ENCODE measurements around the gene DNM3. TPM values are rescaled to one million over a fixed set of nuclear protein-coding genes. Genes with fewer than 3 reads are reported as not detected.

The DNM3 gene
- polyA plus RNA-seq, 1 donor (not counting 4 experiments of a cell fraction or from before 2014, with no cell fraction given): 2.0 TPM

GRCh38 chr1:171981303-171981702, 140.0 kb downstream of the DNM3 start:
- no peak for FAIRE-seq
- no peaks in the 10 kb centered on the region for H3K9me3 ChIP-seq (ENCODE audit: control insufficient read depth, low read depth, low read length)

GRCh38 chr1:171983584-171983983, 142.3 kb downstream of the DNM3 start:
- Histone ChIP-seq H3K9ac (ENCODE audit: control insufficient read depth, extremely low read depth, insufficient read depth, low read length) (no peak overlapping the region), H3K79me2 (ENCODE audit: control insufficient read depth, insufficient read depth, low read length) (no peaks in the 10 kb centered on the region), H3K9me1 (ENCODE audit: control insufficient read depth, extremely low read depth, insufficient read depth, low read length) (no peaks in the 10 kb centered on the region), H2AFZ (ENCODE audit: control insufficient read depth, low read length) (no peak overlapping the region), H3K36me3 (ENCODE audit: control insufficient read depth in 2 of 2, extremely low read depth in 1 of 2, insufficient read depth in 2 of 2, low read length in 2 of 2) (no peaks in the 10 kb centered on the region), H4K20me1 (ENCODE audit: control insufficient read depth, extremely low read depth, insufficient read depth, low read length) (no peaks in the 10 kb centered on the region), H3K27me3 (ENCODE audit: control insufficient read depth, extremely low read depth, insufficient read depth, low read length) (no peaks in the 10 kb centered on the region), H3K4me1 (ENCODE audit: control insufficient read depth, extremely low read depth, insufficient read depth, low read length) (no peaks in the 10 kb centered on the region), H3K4me3 (ENCODE audit: control insufficient read depth in 2 of 3, extremely low read depth in 1 of 3, insufficient read depth in 2 of 3, low read depth in 1 of 3, low read length in 3 of 3) (no peak overlapping the region), H3K9me3 (ENCODE audit: control insufficient read depth, low read depth, low read length) (no peaks in the 10 kb centered on the region), H3K27ac (ENCODE audit: control insufficient read depth, insufficient read depth, low read length) (no peak overlapping the region), H3K4me2 (ENCODE audit: control insufficient read depth, extremely low read depth, insufficient read depth, low read depth, low read length) (no peak overlapping the region)
- dilution Hi-C loops (cut with MboI; ENCODE audit: extremely low pct_ligation_motif_present, low sequenced_read_pairs): loop anchor here (10.0 to 25.0 kb wide), 2 partner anchors 179 to 346 kb away; no protein-coding TSS in a partner anchor
- DNase-seq (ENCODE audit: low read depth, low spot score): no peak
- no peak for TF ChIP-seq EZH2 (IDR thresholded peaks at IDR 0.05; ENCODE audit: low read length)
- peak; percentile 30 to 52 (median 44) for TF ChIP-seq CTCF (optimal IDR thresholded peaks at IDR 0.05 in 1 of 3, IDR thresholded peaks at IDR 0.05 in 1 of 3, conservative IDR thresholded peaks at IDR 0.05 in 1 of 3; ENCODE audit: extremely low read depth in 1 of 3, insufficient read depth in 2 of 3, low read length in 3 of 3)
- FAIRE-seq: peak; percentile 46

More at GRCh38 chr1:171981303-171981702, 140.0 kb downstream of the DNM3 start:
- Histone ChIP-seq H3K4me1 (ENCODE audit: control insufficient read depth, extremely low read depth, insufficient read depth, low read length) (no peaks in the 10 kb centered on the region), H3K9ac (ENCODE audit: control insufficient read depth, extremely low read depth, insufficient read depth, low read length) (no peak overlapping the region), H3K36me3 (ENCODE audit: control insufficient read depth in 2 of 2, extremely low read depth in 1 of 2, insufficient read depth in 2 of 2, low read length in 2 of 2) (no peaks in the 10 kb centered on the region), H3K79me2 (ENCODE audit: control insufficient read depth, insufficient read depth, low read length) (no peaks in the 10 kb centered on the region), H2AFZ (ENCODE audit: control insufficient read depth, low read length) (no peak overlapping the region), H3K9me1 (ENCODE audit: control insufficient read depth, extremely low read depth, insufficient read depth, low read length) (no peaks in the 10 kb centered on the region), H3K27me3 (ENCODE audit: control insufficient read depth, extremely low read depth, insufficient read depth, low read length) (no peaks in the 10 kb centered on the region), H3K4me2 (ENCODE audit: control insufficient read depth, extremely low read depth, insufficient read depth, low read depth, low read length) (no peak overlapping the region), H3K4me3 (ENCODE audit: control insufficient read depth in 2 of 3, extremely low read depth in 1 of 3, insufficient read depth in 2 of 3, low read depth in 1 of 3, low read length in 3 of 3) (no peak overlapping the region), H3K27ac (ENCODE audit: control insufficient read depth, insufficient read depth, low read length) (no peak overlapping the region), H4K20me1 (ENCODE audit: control insufficient read depth, extremely low read depth, insufficient read depth, low read length) (no peaks in the 10 kb centered on the region)
- TF ChIP-seq CTCF (optimal IDR thresholded peaks at IDR 0.05 in 1 of 3, IDR thresholded peaks at IDR 0.05 in 1 of 3, conservative IDR thresholded peaks at IDR 0.05 in 1 of 3; ENCODE audit: extremely low read depth in 1 of 3, insufficient read depth in 2 of 3, low read length in 3 of 3) (no peak), EZH2 (IDR thresholded peaks at IDR 0.05; ENCODE audit: low read length) (no peak)
- DNase-seq (ENCODE audit: low read depth, low spot score): no peak
- dilution Hi-C loops (cut with MboI; ENCODE audit: extremely low pct_ligation_motif_present, low sequenced_read_pairs): loop anchor here (10.0 to 25.0 kb wide), 2 partner anchors 177 to 344 kb away; no protein-coding TSS in a partner anchor
